Measurements from ENCODE around the gene HLF. TPM values are rescaled to one million over a fixed set of nuclear protein-coding genes. Genes with fewer than 3 reads are reported as not detected.
A peak's percentile ranks its signal among the peaks of the same experiment; 100 is the strongest.

HLF gene
- total RNA-seq, 2 donors from 2014 or later = 36.7 to 36.8 TPM

GRCh38 chr17:55300479-55301290, 35.9 kb downstream of the HLF start:
- intact Hi-C loops (cut with DNase I) = no loop called here
- ATAC-seq (no peak), DNase-seq (no peak)

GRCh38 chr17:55301521-55302406, 37.0 kb downstream of the HLF start:
- DNase-seq = no peak
- ATAC-seq = peak; percentile 53 to 77
- intact Hi-C loops (cut with DNase I) = no loop called here

- no peak for ATAC-seq
- DNase-seq = no peak
- intact Hi-C loops (cut with DNase I) = no loop called here
Observed at GRCh38 chr17:55302407-55302787, 37.6 kb downstream of the HLF start.

DNA sequence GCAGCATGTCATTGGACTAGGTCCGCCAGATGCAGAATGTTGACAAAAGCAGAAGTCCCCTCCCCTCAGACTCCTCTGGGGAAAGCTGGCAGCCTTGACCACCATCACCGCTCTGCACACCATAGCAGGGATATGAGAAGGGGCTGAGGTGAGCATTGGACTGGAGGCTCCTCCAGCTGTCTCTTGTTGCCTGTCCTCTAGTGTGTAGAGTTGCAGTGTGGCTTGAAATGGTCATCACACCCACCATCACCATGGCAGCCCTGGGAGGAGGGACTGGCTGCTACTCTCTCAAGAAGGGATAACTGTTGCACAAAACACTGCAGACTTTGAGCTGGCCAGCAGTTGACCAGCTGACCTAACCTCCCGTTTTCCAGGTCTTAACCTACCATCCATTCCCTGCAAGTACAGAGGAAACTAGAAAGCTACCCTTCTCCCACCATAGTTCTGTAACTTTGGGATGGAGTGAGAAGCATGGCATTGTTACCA, 38.3 kb downstream of the HLF start:
- ATAC-seq (no peak), DNase-seq (no peak)
- intact Hi-C loops (cut with DNase I) = no loop called here

DNA sequence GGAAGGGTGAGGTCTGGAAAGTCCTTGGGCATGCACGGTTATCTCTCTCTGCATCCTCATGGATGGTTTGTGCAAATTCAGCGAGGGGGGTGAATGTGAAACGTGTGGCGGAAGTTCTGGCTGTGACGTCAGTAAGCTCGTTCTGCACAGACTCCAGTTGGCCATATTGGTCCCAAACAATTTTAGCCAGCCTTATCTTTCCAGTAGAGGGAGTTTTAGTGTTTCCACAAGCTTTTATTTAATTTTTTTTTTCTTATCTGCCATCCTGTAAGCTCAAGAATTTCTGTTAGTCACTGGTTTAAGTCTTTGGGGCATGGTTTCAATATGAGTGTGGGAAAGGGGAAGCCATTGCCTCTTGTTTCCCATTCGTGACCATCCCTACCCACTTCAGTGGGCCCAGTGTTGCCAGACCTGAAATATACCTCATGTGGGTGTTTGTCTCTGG, 39.0 kb downstream of the HLF start:
- intact Hi-C loops (cut with DNase I) = no loop called here
- DNase-seq = no peak
- no peak for ATAC-seq

DNA sequence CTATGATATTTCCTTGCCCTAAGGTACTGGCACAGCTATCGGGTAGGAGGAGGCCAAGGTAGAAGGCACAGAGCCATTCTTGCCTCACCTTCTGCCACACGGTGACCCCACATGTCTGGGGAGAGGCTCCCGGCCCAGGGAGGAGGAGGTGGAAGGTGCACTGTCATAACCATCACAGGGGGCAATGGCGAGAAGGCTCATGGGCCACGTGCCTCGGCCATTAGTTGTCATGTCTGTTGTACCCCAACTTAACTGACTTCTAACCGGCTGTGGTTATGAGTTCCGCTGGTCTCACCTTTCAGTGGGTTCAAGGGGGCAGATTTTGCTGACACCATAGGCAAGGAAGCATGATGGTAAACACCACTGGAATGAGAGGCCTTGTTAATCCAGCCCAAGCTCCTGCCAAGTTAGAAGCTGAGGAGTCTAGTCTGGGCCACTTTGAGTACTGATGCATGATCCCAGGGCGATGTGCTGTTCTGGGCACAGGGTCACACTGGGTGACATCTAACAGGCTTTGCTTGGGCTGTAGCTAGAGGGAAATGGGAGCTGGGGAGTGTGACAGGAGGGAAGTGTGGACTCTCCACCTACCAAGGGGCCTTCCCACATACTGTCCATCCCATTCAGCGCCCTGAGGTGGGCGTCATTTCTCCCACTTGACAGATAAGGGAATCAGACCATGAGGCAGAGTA, 39.6 kb downstream of the HLF start:
- ATAC-seq (peak in 1 of 2 donors; percentile 61), DNase-seq (no peak)
- intact Hi-C loops (cut with DNase I) = no loop called here

GRCh38 chr17:55305321-55306087, 40.7 kb downstream of the HLF start:
- intact Hi-C loops (cut with DNase I) = no loop called here
- no peak for ATAC-seq

DNA sequence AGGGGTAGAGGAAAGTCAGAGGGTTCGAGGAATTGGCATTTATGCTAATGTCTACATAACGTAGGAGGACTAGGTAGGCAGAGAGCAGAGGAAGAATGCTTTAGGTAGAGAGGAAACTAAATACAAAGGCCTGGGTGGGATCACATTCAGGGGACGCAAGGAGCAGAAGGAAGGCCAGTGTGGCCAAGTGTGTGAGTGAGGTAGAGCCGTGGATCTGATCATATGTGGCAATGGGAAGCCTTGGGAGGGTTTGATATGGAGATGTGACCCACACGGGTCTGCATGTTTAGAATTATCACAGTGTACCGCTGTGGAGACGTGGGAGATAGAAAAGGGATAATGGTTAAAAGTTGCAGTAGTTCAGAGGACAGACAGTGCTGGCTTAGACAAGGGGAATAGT, 43.1 kb downstream of the HLF start:
- ATAC-seq = no peak
- DNase-seq = no peak
- intact Hi-C loops (cut with DNase I) = no loop called here

More at GRCh38 chr17:55305321-55306087, 40.7 kb downstream of the HLF start:
- DNase-seq = no peak

- ATAC-seq = no peak
- DNase-seq = no peak
- intact Hi-C loops (cut with DNase I) = no loop called here
Observed at GRCh38 chr17:55308613-55309391, 44.0 kb downstream of the HLF start.

DNA sequence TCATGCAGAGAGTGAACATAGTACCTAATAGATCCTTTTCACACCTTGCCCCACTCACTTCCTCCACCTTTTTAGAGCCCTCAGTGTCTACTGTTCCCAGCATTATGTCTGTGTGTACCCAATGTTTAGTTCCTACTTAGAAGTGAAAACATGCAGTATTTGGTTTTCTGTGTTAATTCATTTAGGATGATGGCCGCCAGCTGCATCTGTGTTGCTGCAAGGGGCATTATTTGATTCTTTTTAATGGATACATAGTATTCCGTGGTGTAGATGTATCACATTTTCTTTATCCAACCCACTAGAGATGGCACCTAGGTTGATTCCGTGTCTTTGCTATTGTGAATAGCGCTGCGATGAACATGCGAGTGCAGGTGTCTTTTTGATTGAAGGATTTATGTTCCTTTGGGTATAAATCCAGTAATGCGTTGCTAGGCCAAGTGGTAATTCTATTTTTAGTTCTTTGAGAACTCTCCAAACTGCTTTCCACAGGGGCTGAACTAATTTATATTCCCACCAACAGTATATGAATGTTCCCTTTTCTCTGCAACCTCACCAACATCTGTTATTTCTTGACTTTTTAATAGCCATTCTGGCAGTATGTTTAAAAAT, 47.1 kb downstream of the HLF start:
- intact Hi-C loops (cut with DNase I) = no loop called here
- no peak for ATAC-seq
- no peak for DNase-seq

DNA sequence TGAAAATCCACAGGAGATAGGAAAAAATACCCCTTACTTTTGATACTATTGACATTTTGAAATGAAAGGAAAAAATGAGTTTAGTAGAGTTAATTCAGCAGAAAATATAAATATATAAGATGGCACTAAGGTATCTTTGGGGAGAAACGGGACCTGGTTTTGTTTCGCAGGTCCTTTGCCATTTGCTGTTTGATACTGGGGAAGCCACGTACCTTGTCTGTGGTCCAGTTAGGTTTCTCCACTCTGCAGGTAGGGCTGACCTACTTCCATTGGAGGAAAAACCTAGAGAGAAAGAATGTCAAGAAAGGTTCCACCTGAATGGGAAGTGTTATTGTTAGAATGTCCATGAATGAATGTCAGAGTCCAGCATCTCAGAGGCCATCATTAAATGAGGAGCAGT, 48.1 kb downstream of the HLF start:
- no peak for ATAC-seq
- DNase-seq = no peak
- intact Hi-C loops (cut with DNase I) = no loop called here

DNA sequence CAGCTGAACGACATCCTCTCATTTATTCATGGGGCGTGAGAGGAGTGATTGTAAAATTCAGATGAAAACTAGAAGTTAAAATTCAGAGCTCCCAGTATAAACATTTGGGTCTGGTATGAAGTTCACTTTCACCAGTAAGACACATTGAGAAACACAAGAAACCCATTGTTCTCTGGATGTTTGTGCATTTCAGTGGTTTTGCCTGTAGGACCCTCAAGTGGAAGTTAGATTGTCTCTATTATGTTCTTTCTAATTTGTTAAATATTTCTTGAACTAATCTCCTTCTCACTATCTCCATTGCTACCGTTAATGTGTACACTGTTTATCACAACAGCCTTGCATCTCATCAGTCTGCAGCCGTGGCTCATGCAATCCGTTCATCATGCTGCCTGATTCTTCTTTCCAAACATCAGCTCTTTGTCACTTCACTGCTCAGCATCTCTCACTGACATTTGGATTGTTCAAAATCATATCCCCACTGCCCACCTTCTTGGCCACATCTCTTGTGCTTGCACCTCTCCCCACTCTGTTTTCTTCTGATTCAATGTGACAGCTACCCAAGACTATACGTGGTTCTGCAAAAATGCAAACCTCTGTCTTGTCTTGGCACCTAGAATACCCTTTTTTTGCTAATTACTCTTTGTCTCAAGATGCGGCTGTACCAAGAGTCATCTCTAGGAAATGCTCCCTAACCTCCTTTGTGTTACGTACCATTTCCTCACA, 49.5 kb downstream of the HLF start:
- intact Hi-C loops (cut with DNase I) = no loop called here
- ATAC-seq (no peak), DNase-seq (no peak)

GRCh38 chr17:55314784-55315491, 50.2 kb downstream of the HLF start:
- no peak for DNase-seq
- intact Hi-C loops (cut with DNase I) = no loop called here
- no peak for ATAC-seq

- DNase-seq (no peak), ATAC-seq (no peak)
- intact Hi-C loops (cut with DNase I) = no loop called here
Observed at GRCh38 chr17:55316499-55316898, 51.7 kb downstream of the HLF start.

DNA sequence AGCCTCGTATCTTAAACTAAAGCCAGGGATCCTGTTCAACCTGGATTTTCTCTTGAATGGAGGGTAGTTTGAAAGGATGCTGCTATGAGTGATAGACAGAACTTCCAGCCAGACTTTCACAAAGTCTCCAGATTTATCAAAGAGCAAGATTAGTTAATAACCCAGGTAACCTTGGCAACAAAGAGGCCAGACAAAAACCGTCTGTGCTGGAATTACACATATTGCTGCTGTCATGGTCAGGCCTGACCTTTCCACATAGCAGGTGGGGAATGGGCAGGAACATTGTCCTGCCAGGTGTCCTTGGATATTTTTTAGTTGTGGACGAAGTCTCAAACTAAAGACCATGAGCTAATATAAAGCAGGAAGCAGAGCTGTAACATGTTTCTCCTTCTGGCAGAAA, 52.5 kb downstream of the HLF start:
- intact Hi-C loops (cut with DNase I) = no loop called here
- ATAC-seq = no peak
- no peak for DNase-seq

- ATAC-seq (no peak), DNase-seq (no peak)
- intact Hi-C loops (cut with DNase I) = no loop called here
Observed at GRCh38 chr17:55318081-55318480, 53.3 kb downstream of the HLF start.
